Measurements from ENCODE around the gene CDH4.

DNA sequence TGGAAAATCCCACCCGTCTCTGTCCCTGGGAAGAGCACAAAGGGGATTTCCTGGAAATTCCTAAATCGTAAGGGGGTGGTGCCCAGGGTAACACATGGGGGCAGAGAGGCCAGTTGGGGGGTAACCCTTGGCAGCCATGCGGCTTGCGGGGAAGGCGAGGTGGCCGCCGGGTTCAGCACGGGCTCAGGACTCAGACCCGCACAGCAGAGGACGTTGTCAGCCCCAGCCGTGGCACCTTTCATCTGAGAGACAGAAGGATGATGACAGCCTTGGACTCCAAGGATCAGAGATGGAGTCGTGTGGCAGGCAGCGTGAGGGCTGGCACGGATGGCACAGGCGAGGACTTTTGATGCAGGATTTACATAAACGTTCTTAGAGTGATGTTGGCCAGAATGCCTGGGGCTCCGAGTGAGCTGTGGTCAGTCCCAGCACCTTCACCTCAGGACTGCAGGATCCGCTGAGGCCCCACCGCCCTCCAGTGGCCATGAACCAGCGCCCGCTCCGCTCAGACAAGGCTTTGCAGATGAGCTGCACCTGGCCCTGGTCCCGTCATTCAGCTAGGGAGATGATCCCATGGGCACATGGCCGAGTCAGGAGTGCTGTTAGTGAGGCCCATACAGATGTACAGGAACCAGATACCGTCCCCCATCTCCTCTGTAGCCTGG lies 623.3 kb downstream of the CDH4 start:
- TF ChIP-seq POLR2AphosphoS5 (IDR thresholded peaks at IDR 0.05) (no peak), CTCF (IDR thresholded peaks at IDR 0.05) (no peak), POLR2A (IDR thresholded peaks at IDR 0.05) (no peak)

All from prostate gland (tissue), 2 donors.